ENCODE data around the gene GNAO1. TPM values are rescaled to one million over a fixed set of nuclear protein-coding genes. Genes with fewer than 3 reads are reported as not detected.

Gene GNAO1
- total RNA-seq (10 to 100 TPM; 34.4 to 75.7 TPM), polyA plus RNA-seq (ENCODE audit: insufficient read length in 2 of 2) (100 to 1,000 TPM; 278 to 331 TPM)
- long read RNA-seq, donor 1, full-length matches to known transcripts, result 77 of 77 reads
- long read RNA-seq, donor 1, partial matches to known transcripts, result 0 of 77 reads
- long read RNA-seq, donor 1, other reads (novel, unspliced or antisense), result 0 of 77 reads
- long read RNA-seq, donor 2, full-length matches to known transcripts, result 35 of 42 reads
- long read RNA-seq, donor 2, partial matches to known transcripts, result 7 of 42 reads
- long read RNA-seq, donor 2, other reads (novel, unspliced or antisense), result 0 of 42 reads
- long read RNA-seq, donor 3, full-length matches to known transcripts, result 36 of 51 reads
- long read RNA-seq, donor 3, partial matches to known transcripts, result 15 of 51 reads
- long read RNA-seq, donor 3, other reads (novel, unspliced or antisense), result 0 of 51 reads
- long read RNA-seq, donor 4, full-length matches to known transcripts, result 7 of 7 reads
- long read RNA-seq, donor 4, partial matches to known transcripts, result 0 of 7 reads
- long read RNA-seq, donor 4, other reads (novel, unspliced or antisense), result 0 of 7 reads

DNA sequence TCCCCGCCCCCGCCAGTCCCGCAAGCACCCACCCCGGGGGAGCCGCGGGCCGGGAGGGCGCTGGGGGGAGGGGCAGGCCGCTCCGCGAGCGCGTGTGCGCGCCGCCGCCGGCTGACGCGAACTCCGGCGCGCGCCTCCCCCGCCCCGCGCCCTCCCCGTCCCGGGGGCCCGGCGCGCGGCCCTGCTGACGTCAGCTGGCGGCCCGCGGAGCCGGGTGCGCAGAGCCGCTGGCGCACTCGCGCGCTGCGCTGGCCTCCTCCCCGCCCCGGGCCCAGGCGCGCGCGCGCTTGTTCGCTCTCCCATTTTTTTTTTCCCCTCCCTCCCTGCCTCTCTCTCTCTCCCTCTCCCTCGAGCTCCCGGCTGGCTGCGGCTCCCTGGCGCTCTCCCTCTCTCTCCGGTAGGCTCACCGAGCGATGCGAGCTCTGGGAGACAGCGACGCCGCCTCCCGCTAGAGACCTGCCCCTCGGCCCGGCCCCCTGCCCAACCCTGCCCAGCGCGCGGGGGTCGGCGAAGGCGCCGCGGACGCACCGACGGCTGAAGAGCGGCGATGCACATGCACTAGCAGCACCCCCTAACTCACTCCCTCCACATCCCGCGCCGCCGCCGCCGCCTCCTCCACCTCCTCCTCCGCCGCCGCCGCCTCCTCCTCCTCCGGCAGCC is at the start of gene GNAO1:
Gene GNAO1 (plus strand): TSS at position 334 of the 660 bp plus-strand sequence. CDS start 747 bp downstream, outside the sequence.
- Histone ChIP-seq H3K4me1 (ENCODE audit: control insufficient read depth, insufficient read depth, low read length) (peaks cover 19% of the 10 kb centered on the region), H3K27ac (ENCODE audit: low read depth, low read length) (peak within 1 kb of the TSS; percentile 82), H3K27me3 (ENCODE audit: control insufficient read depth, insufficient read depth, low read length) (peaks cover 15% of the 10 kb centered on the region), H3K9me3 (ENCODE audit: control insufficient read depth, insufficient read depth, low read length) (no peaks in the 10 kb centered on the region), H3K4me3 (ENCODE audit: low read depth, low read length) (peak within 1 kb of the TSS; percentile 54), H3K36me3 (ENCODE audit: control insufficient read depth, insufficient read depth, low read length) (no peaks in the 10 kb centered on the region)
- under 1% methylated on average over 77 of the region's 91 CpGs for WGBS (ENCODE audit: insufficient coverage)
- DNase-seq (ENCODE audit: low read depth in 4 of 6, low spot score in 6 of 6), result peak in 5 of 6 donors; percentile 64 to 96 (median 84)

DNA sequence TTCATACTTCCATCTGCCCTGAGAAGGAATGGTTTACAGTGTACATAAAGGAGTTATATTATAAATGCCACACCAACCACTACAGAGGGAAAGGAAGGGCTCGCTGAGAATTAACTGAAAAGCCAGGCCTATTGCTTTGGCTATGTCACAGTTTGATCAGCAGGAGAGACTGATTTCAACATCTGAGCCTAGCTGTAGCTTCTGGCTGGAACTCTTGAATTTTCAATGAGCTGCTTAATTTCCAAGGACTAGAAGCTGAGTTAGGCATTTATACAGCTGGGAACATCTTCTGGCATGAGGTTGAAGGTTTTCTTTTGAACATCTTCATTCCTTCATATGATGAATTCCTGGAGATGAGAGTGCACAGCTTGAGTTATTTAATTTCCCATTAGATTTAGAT is 47.6 kb upstream of the GNAO1 start:
- peaks cover 2% of the 10 kb centered on the region for H3K9me3 ChIP-seq (ENCODE audit: control insufficient read depth, insufficient read depth, low read length)
- no peaks in the 10 kb centered on the region for H3K4me1 ChIP-seq (ENCODE audit: control insufficient read depth, insufficient read depth, low read length)
- H3K27ac ChIP-seq (ENCODE audit: low read depth, low read length), result no peak overlapping the region
- H3K4me3 ChIP-seq (ENCODE audit: low read depth, low read length), result no peak overlapping the region
- no peaks in the 10 kb centered on the region for H3K36me3 ChIP-seq (ENCODE audit: control insufficient read depth, insufficient read depth, low read length)
- peak in 2 of 6 donors; percentile 11 to 27 for DNase-seq (ENCODE audit: low read depth in 4 of 6, low spot score in 6 of 6)
- WGBS (ENCODE audit: insufficient coverage), result 0% methylated on average over 1 of the region's 1 CpG
- H3K27me3 ChIP-seq (ENCODE audit: control insufficient read depth, insufficient read depth, low read length), result no peaks in the 10 kb centered on the region

DNA sequence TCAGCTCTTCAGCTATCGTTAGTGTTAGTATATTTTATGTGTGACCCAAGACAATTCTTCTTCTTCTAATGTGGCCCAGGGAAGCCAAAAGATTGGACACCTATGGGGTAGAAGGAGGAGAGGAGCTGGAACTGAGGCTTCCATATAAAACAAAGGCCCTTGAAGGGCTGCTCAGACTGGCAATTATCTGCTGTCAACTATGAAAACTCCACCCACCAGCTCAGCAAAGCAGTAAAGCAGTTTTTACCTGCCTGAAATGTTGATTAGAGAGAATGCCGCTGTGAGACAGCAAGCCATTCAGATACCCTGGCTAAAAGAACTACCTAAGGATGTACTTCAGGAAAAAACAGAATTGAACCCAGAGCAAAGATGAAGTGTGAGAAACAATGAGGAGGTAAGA is 45.9 kb upstream of the GNAO1 start:
- Histone ChIP-seq H3K4me1 (ENCODE audit: control insufficient read depth, insufficient read depth, low read length) (no peaks in the 10 kb centered on the region), H3K27me3 (ENCODE audit: control insufficient read depth, insufficient read depth, low read length) (no peaks in the 10 kb centered on the region), H3K27ac (ENCODE audit: low read depth, low read length) (no peak overlapping the region), H3K4me3 (ENCODE audit: low read depth, low read length) (no peak overlapping the region), H3K9me3 (ENCODE audit: control insufficient read depth, insufficient read depth, low read length) (peaks cover 2% of the 10 kb centered on the region), H3K36me3 (ENCODE audit: control insufficient read depth, insufficient read depth, low read length) (no peaks in the 10 kb centered on the region)
- no CpG with 5 or more reads among the region's 2 CpGs for WGBS (ENCODE audit: insufficient coverage)
- DNase-seq (ENCODE audit: low read depth in 4 of 6, low spot score in 6 of 6), result no peak

DNA sequence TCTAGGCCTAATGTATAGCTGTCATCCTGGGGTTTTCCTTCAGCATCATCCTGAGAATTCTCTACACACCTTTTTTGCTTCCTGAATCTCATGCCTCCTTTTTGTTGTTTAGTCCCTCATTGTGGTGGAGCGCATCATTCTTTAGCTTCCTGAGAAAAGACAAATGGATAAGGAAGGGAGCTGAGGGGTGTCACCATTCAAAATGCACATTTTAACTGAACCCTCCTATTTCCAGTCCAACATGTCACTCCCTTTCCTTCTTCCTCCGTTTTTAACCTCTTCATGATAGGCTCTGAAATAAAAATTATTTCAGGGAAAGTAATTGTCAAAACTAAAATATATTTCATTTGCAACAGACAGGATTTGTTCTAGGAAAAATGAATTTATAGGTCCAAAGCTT is 39.7 kb upstream of the GNAO1 start:
- Histone ChIP-seq H3K9me3 (ENCODE audit: control insufficient read depth, insufficient read depth, low read length) (no peaks in the 10 kb centered on the region), H3K4me3 (ENCODE audit: low read depth, low read length) (no peak overlapping the region), H3K4me1 (ENCODE audit: control insufficient read depth, insufficient read depth, low read length) (no peaks in the 10 kb centered on the region), H3K27ac (ENCODE audit: low read depth, low read length) (no peak overlapping the region), H3K27me3 (ENCODE audit: control insufficient read depth, insufficient read depth, low read length) (no peaks in the 10 kb centered on the region), H3K36me3 (ENCODE audit: control insufficient read depth, insufficient read depth, low read length) (no peaks in the 10 kb centered on the region)
- no CpG with 5 or more reads among the region's 2 CpGs for WGBS (ENCODE audit: insufficient coverage)
- no peak for DNase-seq (ENCODE audit: low read depth in 4 of 6, low spot score in 6 of 6)

DNA sequence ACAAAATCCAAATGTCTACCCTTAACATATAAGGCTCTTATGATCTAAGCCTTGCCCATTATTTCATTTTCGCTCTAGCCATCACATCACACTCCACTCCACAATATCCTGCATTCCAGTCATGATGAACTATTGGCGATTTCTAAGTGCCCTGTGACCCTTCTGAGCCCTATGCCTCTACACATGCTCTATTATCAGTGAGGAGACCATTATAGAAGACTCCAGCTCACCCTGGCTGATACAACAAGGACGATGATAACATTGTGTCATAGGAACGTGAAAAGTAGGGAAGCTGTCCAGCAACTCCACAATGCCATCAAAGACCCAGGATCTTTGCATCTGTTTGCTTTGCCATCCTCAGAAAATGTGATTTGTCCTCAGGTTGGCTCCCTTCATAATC is 29.6 kb upstream of the GNAO1 start:
- no peak for DNase-seq (ENCODE audit: low read depth in 4 of 6, low spot score in 6 of 6)
- Histone ChIP-seq H3K27ac (ENCODE audit: low read depth, low read length) (no peak overlapping the region), H3K4me1 (ENCODE audit: control insufficient read depth, insufficient read depth, low read length) (no peaks in the 10 kb centered on the region), H3K4me3 (ENCODE audit: low read depth, low read length) (no peak overlapping the region), H3K36me3 (ENCODE audit: control insufficient read depth, insufficient read depth, low read length) (no peaks in the 10 kb centered on the region), H3K9me3 (ENCODE audit: control insufficient read depth, insufficient read depth, low read length) (no peaks in the 10 kb centered on the region), H3K27me3 (ENCODE audit: control insufficient read depth, insufficient read depth, low read length) (no peaks in the 10 kb centered on the region)
- 75% methylated on average over 1 of the region's 4 CpGs for WGBS (ENCODE audit: insufficient coverage)

DNA sequence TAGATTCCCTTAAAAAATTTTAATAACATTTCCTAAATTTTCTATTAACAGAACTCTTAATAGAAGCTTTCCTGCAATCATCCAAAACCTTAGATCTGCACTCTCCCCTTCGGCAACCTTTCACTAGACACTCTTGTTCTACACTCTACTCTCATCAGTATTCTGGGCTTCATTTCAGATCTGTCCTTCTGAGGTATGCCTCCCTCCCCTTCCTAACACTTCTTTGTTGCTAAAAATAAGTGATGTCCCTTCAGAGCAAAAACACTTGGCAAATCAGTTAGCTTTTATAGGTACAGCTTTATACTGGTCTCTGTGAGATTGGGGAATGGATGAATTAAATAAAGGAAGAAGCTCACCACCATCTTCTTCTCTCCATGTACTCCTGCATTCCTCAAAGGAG is 28.2 kb upstream of the GNAO1 start:
- Histone ChIP-seq H3K9me3 (ENCODE audit: control insufficient read depth, insufficient read depth, low read length) (no peaks in the 10 kb centered on the region), H3K36me3 (ENCODE audit: control insufficient read depth, insufficient read depth, low read length) (no peaks in the 10 kb centered on the region), H3K4me1 (ENCODE audit: control insufficient read depth, insufficient read depth, low read length) (no peaks in the 10 kb centered on the region), H3K4me3 (ENCODE audit: low read depth, low read length) (no peak overlapping the region), H3K27ac (ENCODE audit: low read depth, low read length) (no peak overlapping the region), H3K27me3 (ENCODE audit: control insufficient read depth, insufficient read depth, low read length) (no peaks in the 10 kb centered on the region)
- DNase-seq (ENCODE audit: low read depth in 4 of 6, low spot score in 6 of 6), result no peak
- 55% methylated on average over 1 of the region's 1 CpG for WGBS (ENCODE audit: insufficient coverage)

DNA sequence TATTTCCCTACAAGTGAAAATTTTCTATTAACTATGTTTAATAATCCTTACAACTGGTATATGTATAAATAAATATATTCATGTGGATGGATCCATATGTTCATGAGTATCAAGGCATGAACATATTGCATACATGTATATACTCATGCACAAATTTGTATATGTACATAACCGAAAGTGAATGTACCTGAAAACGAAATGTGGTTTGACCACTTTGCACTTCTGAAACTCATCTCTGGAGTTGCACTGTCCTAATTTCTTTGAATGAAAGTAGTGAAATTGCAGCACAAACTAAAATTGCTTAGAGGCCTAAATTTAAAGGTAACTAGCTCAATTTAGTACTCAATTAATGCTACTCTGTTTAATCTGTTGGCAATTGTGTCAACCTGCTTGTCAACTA is 27.4 kb upstream of the GNAO1 start:
- WGBS (ENCODE audit: insufficient coverage), result 100% methylated on average over 1 of the region's 2 CpGs
- Histone ChIP-seq H3K36me3 (ENCODE audit: control insufficient read depth, insufficient read depth, low read length) (no peaks in the 10 kb centered on the region), H3K4me1 (ENCODE audit: control insufficient read depth, insufficient read depth, low read length) (no peaks in the 10 kb centered on the region)

DNA sequence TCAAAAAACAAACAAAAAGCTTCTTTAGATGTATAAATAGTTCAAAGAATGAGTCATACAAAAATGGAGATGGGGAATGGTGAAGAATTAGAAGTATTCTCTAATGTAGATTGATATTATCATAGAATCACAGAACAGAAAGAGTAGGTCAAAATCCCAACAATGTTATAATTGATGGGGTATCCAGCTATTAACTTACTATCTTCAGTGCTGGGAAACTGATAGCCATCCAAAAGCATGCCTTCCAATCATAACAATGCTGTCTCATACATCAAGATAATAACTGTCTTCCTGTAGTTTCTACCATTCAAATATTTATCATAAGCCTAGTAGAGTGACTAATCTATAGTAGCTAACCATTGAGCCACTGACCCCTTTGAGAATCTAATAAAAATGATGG is 26.7 kb upstream of the GNAO1 start:
- Histone ChIP-seq H3K4me1 (ENCODE audit: control insufficient read depth, insufficient read depth, low read length) (no peaks in the 10 kb centered on the region), H3K4me3 (ENCODE audit: low read depth, low read length) (no peak overlapping the region), H3K27me3 (ENCODE audit: control insufficient read depth, insufficient read depth, low read length) (no peaks in the 10 kb centered on the region), H3K36me3 (ENCODE audit: control insufficient read depth, insufficient read depth, low read length) (no peaks in the 10 kb centered on the region), H3K27ac (ENCODE audit: low read depth, low read length) (no peak overlapping the region), H3K9me3 (ENCODE audit: control insufficient read depth, insufficient read depth, low read length) (no peaks in the 10 kb centered on the region)
- no peak for DNase-seq (ENCODE audit: low read depth in 4 of 6, low spot score in 6 of 6)

More for the DNA sequence above, 27.4 kb upstream of the GNAO1 start:
- H3K27me3 ChIP-seq (ENCODE audit: control insufficient read depth, insufficient read depth, low read length), result no peaks in the 10 kb centered on the region
- H3K27ac ChIP-seq (ENCODE audit: low read depth, low read length), result no peak overlapping the region
- H3K4me3 ChIP-seq (ENCODE audit: low read depth, low read length), result no peak overlapping the region
- H3K9me3 ChIP-seq (ENCODE audit: control insufficient read depth, insufficient read depth, low read length), result no peaks in the 10 kb centered on the region
- no peak for DNase-seq (ENCODE audit: low read depth in 4 of 6, low spot score in 6 of 6)

DNA sequence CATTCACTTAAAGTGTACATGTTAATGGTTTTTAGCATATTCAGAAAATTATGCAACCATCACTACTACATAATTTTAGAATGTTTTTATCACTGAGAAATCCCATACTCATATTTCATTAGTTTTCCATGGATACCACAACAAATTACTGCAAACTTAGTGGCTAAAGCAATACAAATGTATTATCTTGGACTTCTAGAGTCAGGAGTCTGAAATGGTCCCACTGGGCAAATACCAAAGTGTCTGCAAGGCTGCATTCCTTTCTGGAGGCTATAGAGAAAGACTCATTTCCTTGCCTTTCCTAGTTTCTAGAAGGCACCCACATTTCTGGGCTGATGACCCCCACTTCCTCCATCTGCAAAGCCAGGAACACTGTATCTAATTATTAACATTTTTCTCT is 16.9 kb upstream of the GNAO1 start:
- Histone ChIP-seq H3K4me3 (ENCODE audit: low read depth, low read length) (no peak overlapping the region), H3K36me3 (ENCODE audit: control insufficient read depth, insufficient read depth, low read length) (no peaks in the 10 kb centered on the region), H3K9me3 (ENCODE audit: control insufficient read depth, insufficient read depth, low read length) (peaks cover 3% of the 10 kb centered on the region), H3K27me3 (ENCODE audit: control insufficient read depth, insufficient read depth, low read length) (no peaks in the 10 kb centered on the region), H3K27ac (ENCODE audit: low read depth, low read length) (no peak overlapping the region), H3K4me1 (ENCODE audit: control insufficient read depth, insufficient read depth, low read length) (no peaks in the 10 kb centered on the region)
- no peak for DNase-seq (ENCODE audit: low read depth in 4 of 6, low spot score in 6 of 6)

DNA sequence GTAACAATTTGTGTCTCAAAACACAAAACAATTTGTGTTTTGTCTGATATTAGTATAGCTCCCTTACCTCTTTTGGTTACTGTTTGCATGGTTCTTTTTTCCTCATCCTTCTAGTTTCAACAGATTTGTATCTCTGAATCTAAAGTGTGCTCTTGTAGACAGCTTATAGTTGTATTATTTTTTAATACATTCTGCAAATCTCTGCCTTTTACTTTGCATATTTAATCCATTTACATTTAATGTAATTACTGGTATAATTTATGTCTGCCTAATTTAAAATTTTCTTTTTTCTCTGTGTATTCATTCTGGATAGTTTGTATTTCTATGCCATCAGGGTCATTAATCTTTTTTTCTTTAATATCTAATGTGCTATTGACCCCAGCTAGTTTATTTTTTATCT is 9.9 kb upstream of the GNAO1 start:
- no peaks in the 10 kb centered on the region for H3K36me3 ChIP-seq (ENCODE audit: control insufficient read depth, insufficient read depth, low read length)
- H3K4me1 ChIP-seq (ENCODE audit: control insufficient read depth, insufficient read depth, low read length), result no peaks in the 10 kb centered on the region
- no peak overlapping the region for H3K27ac ChIP-seq (ENCODE audit: low read depth, low read length)
- H3K27me3 ChIP-seq (ENCODE audit: control insufficient read depth, insufficient read depth, low read length), result no peaks in the 10 kb centered on the region
- no peak for DNase-seq (ENCODE audit: low read depth in 4 of 6, low spot score in 6 of 6)
- no peak overlapping the region for H3K4me3 ChIP-seq (ENCODE audit: low read depth, low read length)
- peaks cover 9% of the 10 kb centered on the region for H3K9me3 ChIP-seq (ENCODE audit: control insufficient read depth, insufficient read depth, low read length)

Measured in spinal cord (tissue), 10 donors.